GM12891 (cell line): Measurements from ENCODE around the gene SLC8A1.

Source experiments
- POLR2A ChIP-seq: IDR thresholded peaks from 2 replicates; pipeline ENCODE4 v1.6.1; 2011; ENCODE audit warnings: low read depth, low read length, control low read depth
- POLR2AphosphoS5 ChIP-seq: IDR thresholded peaks from 2 replicates; pipeline ENCODE4 v1.6.1; 2011; ENCODE audit warnings: low read depth, low read length, control low read depth
- TAF1 ChIP-seq: IDR thresholded peaks from 2 replicates; pipeline ENCODE4 v1.6.1; 2011; ENCODE audit warnings: low read depth, low read length, control low read depth

- TF ChIP-seq POLR2A (no peak), TAF1 (no peak), POLR2AphosphoS5 (no peak)
These were observed 896 bp upstream of the SLC8A1 start for GRCh38 chr2:40452786-40453185.
